CD8-positive, alpha-beta memory T cell (primary cell): ENCODE data around the gene KCNMA1. TPM values are rescaled to one million over a fixed set of nuclear protein-coding genes. Genes with fewer than 3 reads are reported as not detected.

Source experiments
- CTCF ChIA-PET: fragments of 350-600 bp; sonication (Branson Sonifier 250); formaldehyde crosslinking; loops from one replicate; lab custom pipeline; 2021; ENCODE audit warnings: antibody characterized with exemption; lab: Charles Lee
- POLR2A ChIA-PET: fragments of 350-600 bp; sonication (Branson Sonifier 250); formaldehyde crosslinking; loops from one replicate; lab custom pipeline; 2021; ENCODE audit warnings: antibody characterized with exemption; lab: Charles Lee
- DNase-seq, 5 donors: peaks; one replicate each; pipeline versions ENCODE4 v3.0.0 to v3.0.0-alpha.2; 2020 to 2022; ENCODE audit warnings: mixed read lengths in 1 of 5
- H3K27ac ChIP-seq: one replicate; pipeline ENCODE4 v1.7.0; 2013; ENCODE audit warnings: low read depth, mild to moderate bottlenecking, low read length, moderate library complexity
- H3K27me3 ChIP-seq: 2 replicates; pipeline ENCODE4 v1.7.0; 2013; ENCODE audit warnings: low read length, mild to moderate bottlenecking; ENCODE audit not compliant: insufficient read depth, poor library complexity, severe bottlenecking
- H3K36me3 ChIP-seq: 2 replicates; pipeline ENCODE4 v1.7.0; 2013; ENCODE audit warnings: mild to moderate bottlenecking, low read length, moderate library complexity; ENCODE audit not compliant: insufficient read depth
- H3K4me1 ChIP-seq: 2 replicates; pipeline ENCODE4 v1.7.0; 2013; ENCODE audit warnings: mild to moderate bottlenecking, low read length, moderate library complexity; ENCODE audit not compliant: insufficient read depth
- H3K4me3 ChIP-seq: 2 replicates; pipeline ENCODE4 v1.7.0; 2013; ENCODE audit warnings: mild to moderate bottlenecking, low read length
- H3K9me3 ChIP-seq: 2 replicates; pipeline ENCODE4 v1.7.0; 2013; ENCODE audit warnings: mild to moderate bottlenecking, low read length
- H3K27ac Mint-ChIP-seq, 8 donors: one replicate each; pipeline ENCODE4 v1.8.0; 2020 to 2021; ENCODE audit warnings: mixed read lengths in 8 of 8, mild to moderate bottlenecking in 6 of 8, inconsistent platforms in 3 of 8, moderate library complexity in 3 of 8
- H3K27me3 Mint-ChIP-seq, 2 donors: one replicate each; pipeline ENCODE4 v1.8.0; 2020 to 2021; ENCODE audit warnings: mixed read lengths in 2 of 2, mild to moderate bottlenecking in 1 of 2, moderate library complexity in 1 of 2
- H3K36me3 Mint-ChIP-seq, 3 donors: one replicate each; pipeline ENCODE4 v1.8.0; 2020 to 2021; ENCODE audit warnings: mixed read lengths in 3 of 3, inconsistent platforms in 1 of 3, mild to moderate bottlenecking in 1 of 3
- H3K4me1 Mint-ChIP-seq, 3 donors: one replicate each; pipeline ENCODE4 v1.8.0; 2020 to 2021; ENCODE audit warnings: mixed read lengths in 3 of 3, inconsistent platforms in 1 of 3, mild to moderate bottlenecking in 1 of 3
- H3K4me3 Mint-ChIP-seq, 7 donors: one replicate each; pipeline ENCODE4 v1.8.0; 2020 to 2021; ENCODE audit warnings: mixed read lengths in 7 of 7, mild to moderate bottlenecking in 6 of 7, moderate library complexity in 4 of 7, inconsistent platforms in 2 of 7
- H3K9me3 Mint-ChIP-seq, 5 donors: one replicate each; pipeline ENCODE4 v1.8.0; 2020 to 2022; ENCODE audit warnings: mixed read lengths in 5 of 5, mild to moderate bottlenecking in 3 of 5, moderate library complexity in 2 of 5, inconsistent platforms in 1 of 5
- polyA plus RNA-seq: library from polyadenylated mRNA; unstranded; fragments of 300-500 nt; fragmentation: Illumina TruSeq; gene quantifications from one replicate; pipeline ENCODE4 v1.2.3, GENCODE V29; 2021
- total RNA-seq, 2 experiments: library from RNA; stranded (reverse); gene quantifications; one replicate each; pipeline ENCODE4 v1.2.3, GENCODE V29; 2021

KCNMA1 gene
- total and polyA plus RNA-seq, 3 experiments from 2014 or later, result 0.20 to 0.31 TPM; not detected in 1

DNA sequence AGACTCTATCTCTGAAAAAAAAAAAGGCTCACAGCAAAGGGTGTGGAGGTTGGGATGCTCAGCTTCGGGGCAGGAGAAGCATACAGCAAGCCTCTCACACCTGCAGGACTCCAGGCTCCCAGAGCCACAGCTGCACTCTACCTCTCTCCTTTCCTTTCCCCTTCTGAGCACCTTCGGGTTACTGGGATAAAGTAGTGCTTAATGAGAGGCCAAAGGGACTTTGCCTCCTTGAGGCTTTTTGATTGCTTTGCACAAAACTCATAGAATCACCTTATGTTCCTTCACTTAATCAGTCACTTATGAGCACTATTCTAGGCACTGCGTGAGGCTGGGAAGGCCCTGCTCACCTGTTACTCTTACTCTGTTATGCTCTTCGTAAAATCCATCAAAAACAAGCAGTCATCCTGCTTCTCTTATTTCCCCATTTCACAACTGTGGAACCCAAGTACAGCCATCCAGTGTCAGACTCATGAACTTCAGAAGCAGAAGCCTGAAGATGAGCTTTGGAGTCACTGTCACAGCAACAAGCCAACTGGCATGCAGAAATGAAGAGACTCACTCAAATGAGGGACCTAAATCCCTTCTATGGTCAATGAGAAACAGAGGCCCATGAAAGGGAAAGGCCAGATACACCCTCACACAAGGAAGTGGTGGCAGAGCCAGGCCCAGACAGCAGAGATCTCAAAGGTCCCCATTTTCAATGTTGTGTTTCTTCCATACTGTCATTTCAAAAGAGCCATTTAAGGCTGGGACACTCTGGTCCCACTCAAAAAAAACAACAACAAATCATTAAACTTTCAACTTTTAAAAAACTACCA lies 205.4 kb downstream of the KCNMA1 start:
- no peaks in the 10 kb centered on the region for H3K27me3 ChIP-seq
- no peaks in the 10 kb centered on the region for H3K4me1 Mint-ChIP-seq
- DNase-seq, result no peak
- H3K9me3 Mint-ChIP-seq, result no peaks in the 10 kb centered on the region
- no peaks in the 10 kb centered on the region for H3K36me3 ChIP-seq
- POLR2A ChIA-PET, result interaction anchor here (0.7 kb wide), 1 partner anchor 244 kb away, joined by 3 read pairs; no protein-coding TSS in a partner anchor
- peaks cover 5% of the 10 kb centered on the region in 2 donors for H3K27me3 Mint-ChIP-seq
- H3K27ac ChIP-seq, result no peak overlapping the region
- H3K27ac Mint-ChIP-seq, result no peak overlapping the region
- H3K4me3 ChIP-seq, result no peak overlapping the region
- H3K4me3 Mint-ChIP-seq, result no peak overlapping the region
- no peaks in the 10 kb centered on the region for H3K9me3 ChIP-seq
- CTCF ChIA-PET, result no interaction called here
- no peaks in the 10 kb centered on the region for H3K4me1 ChIP-seq
- no peaks in the 10 kb centered on the region for H3K36me3 Mint-ChIP-seq

DNA sequence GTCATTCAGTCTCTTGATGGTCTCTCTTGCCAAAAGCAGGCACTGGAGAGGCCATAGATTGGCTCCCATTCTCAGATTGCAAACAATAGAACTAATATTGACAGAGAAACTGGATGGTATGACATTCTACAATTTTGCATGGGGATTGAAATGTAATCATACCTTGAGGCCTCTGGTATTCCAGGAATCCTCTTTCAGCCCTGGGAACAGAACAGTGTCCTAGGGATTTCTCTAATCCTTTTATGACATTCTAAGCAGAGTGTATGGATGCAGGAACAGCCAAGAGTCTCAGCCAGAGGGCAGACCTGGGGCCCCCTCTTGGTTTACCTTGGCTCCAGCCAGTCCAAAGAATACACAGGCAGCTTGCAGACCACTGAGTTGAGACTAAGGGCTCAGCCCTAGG lies 206.4 kb downstream of the KCNMA1 start:
- no peak overlapping the region for H3K4me3 ChIP-seq
- Mint-ChIP-seq H3K9me3 (no peaks in the 10 kb centered on the region), H3K36me3 (no peaks in the 10 kb centered on the region), H3K4me3 (peak overlapping the region in 1 of 7 donors; percentile 18), H3K27me3 (peaks cover 5% of the 10 kb centered on the region in 2 donors), H3K4me1 (no peaks in the 10 kb centered on the region), H3K27ac (no peak overlapping the region)
- H3K4me1 ChIP-seq, result no peaks in the 10 kb centered on the region
- ChIA-PET POLR2A (interaction anchor here (0.7 kb wide), 1 partner anchor 245 kb away, joined by 3 read pairs; no protein-coding TSS in a partner anchor), CTCF (interaction anchor here (1.2 kb wide), 1 partner anchor 9 kb away, joined by 3 read pairs; no protein-coding TSS in a partner anchor)
- DNase-seq, result no peak
- no peaks in the 10 kb centered on the region for H3K27me3 ChIP-seq
- no peaks in the 10 kb centered on the region for H3K9me3 ChIP-seq
- no peak overlapping the region for H3K27ac ChIP-seq
- no peaks in the 10 kb centered on the region for H3K36me3 ChIP-seq

- POLR2A ChIA-PET, result no interaction called here
Observed at GRCh38 chr10:77430530-77430929, 207.1 kb downstream of the KCNMA1 start.

DNA sequence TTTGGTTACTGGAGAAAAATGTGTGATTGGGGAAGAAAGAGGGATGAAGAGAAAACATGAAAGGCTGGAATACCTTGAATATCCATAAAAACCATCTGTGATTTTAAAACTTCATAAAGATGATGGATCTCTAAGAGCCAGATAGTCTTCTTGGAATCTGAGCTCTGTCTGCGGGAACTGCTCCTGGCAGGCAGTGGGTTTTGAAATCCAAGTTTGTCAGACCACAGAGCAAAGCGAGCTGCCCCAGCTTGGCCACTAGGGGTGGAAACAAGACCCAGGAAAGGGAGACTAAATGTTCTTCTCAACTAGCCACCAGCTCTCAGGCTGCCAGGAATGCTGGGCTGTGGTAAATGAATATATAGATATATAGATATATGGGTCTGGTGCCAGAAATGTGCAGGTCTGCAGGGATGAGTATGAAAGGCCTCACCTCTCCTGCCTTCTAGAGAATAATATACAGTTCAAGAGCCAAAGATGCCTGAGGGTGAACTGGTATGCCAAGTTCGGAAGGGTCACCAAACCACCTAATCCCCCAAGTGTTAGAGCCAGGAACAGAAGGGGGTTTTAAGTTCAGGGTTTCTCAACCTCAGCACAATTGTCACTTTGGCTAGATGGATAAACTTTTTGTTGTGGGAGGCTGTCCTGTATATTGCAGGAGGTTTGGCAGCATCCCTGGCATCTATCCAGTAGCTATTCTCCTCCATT lies 208.8 kb downstream of the KCNMA1 start:
- H3K27ac Mint-ChIP-seq, result no peak overlapping the region
- ChIA-PET CTCF (interaction anchor here (1.3 kb wide), 1 partner anchor 12 kb away, joined by 3 read pairs; no protein-coding TSS in a partner anchor), POLR2A (no interaction called here)
- no peaks in the 10 kb centered on the region for H3K4me1 ChIP-seq
- H3K27me3 Mint-ChIP-seq, result peaks cover 5% of the 10 kb centered on the region in 2 donors
- H3K9me3 Mint-ChIP-seq, result no peaks in the 10 kb centered on the region
- H3K4me3 ChIP-seq, result no peak overlapping the region
- no peak for DNase-seq
- H3K36me3 ChIP-seq, result no peaks in the 10 kb centered on the region
- no peak overlapping the region for H3K4me3 Mint-ChIP-seq
- H3K9me3 ChIP-seq, result no peaks in the 10 kb centered on the region
- no peaks in the 10 kb centered on the region for H3K4me1 Mint-ChIP-seq
- H3K27me3 ChIP-seq, result no peaks in the 10 kb centered on the region
- H3K36me3 Mint-ChIP-seq, result no peaks in the 10 kb centered on the region
- H3K27ac ChIP-seq, result no peak overlapping the region

More at GRCh38 chr10:77430530-77430929, 207.1 kb downstream of the KCNMA1 start:
- H3K36me3 Mint-ChIP-seq, result no peaks in the 10 kb centered on the region
- H3K4me3 Mint-ChIP-seq, result no peak overlapping the region
- Histone ChIP-seq H3K27ac (no peak overlapping the region), H3K36me3 (no peaks in the 10 kb centered on the region), H3K27me3 (no peaks in the 10 kb centered on the region), H3K4me1 (no peaks in the 10 kb centered on the region), H3K9me3 (no peaks in the 10 kb centered on the region), H3K4me3 (no peak overlapping the region)
- H3K9me3 Mint-ChIP-seq, result no peaks in the 10 kb centered on the region
- CTCF ChIA-PET, result interaction anchor here (1.2 kb wide), 1 partner anchor 10 kb away, joined by 3 read pairs; no protein-coding TSS in a partner anchor
- peaks cover 5% of the 10 kb centered on the region in 2 donors for H3K27me3 Mint-ChIP-seq
- H3K4me1 Mint-ChIP-seq, result no peaks in the 10 kb centered on the region
- no peak overlapping the region for H3K27ac Mint-ChIP-seq
- DNase-seq, result no peak

GRCh38 chr10:77424257-77424656 lies 213.4 kb downstream of the KCNMA1 start:
- H3K9me3 Mint-ChIP-seq, result no peaks in the 10 kb centered on the region
- Histone ChIP-seq H3K36me3 (no peaks in the 10 kb centered on the region), H3K4me1 (no peaks in the 10 kb centered on the region), H3K27me3 (no peaks in the 10 kb centered on the region), H3K27ac (no peak overlapping the region), H3K9me3 (no peaks in the 10 kb centered on the region), H3K4me3 (no peak overlapping the region)
- CTCF ChIA-PET, result no interaction called here
- H3K27me3 Mint-ChIP-seq, result peaks cover 2 to 5% of the 10 kb centered on the region in 2 donors
- no peak for DNase-seq
- H3K36me3 Mint-ChIP-seq, result no peaks in the 10 kb centered on the region
- H3K4me1 Mint-ChIP-seq, result no peaks in the 10 kb centered on the region
- POLR2A ChIA-PET, result no interaction called here
- no peak overlapping the region for H3K27ac Mint-ChIP-seq
- H3K4me3 Mint-ChIP-seq, result no peak overlapping the region

GRCh38 chr10:77422491-77423338 lies 214.9 kb downstream of the KCNMA1 start:
- H3K4me1 Mint-ChIP-seq, result no peaks in the 10 kb centered on the region
- POLR2A ChIA-PET, result no interaction called here
- H3K27ac ChIP-seq, result no peak overlapping the region
- H3K27me3 Mint-ChIP-seq, result peaks cover 0 to 3% of the 10 kb centered on the region in 2 donors
- H3K4me3 ChIP-seq, result no peak overlapping the region
- no peak overlapping the region for H3K4me3 Mint-ChIP-seq
- peak overlapping the region in 1 of 8 donors; percentile 31 for H3K27ac Mint-ChIP-seq
- H3K4me1 ChIP-seq, result no peaks in the 10 kb centered on the region
- no peaks in the 10 kb centered on the region for H3K9me3 ChIP-seq
- no peaks in the 10 kb centered on the region for H3K36me3 ChIP-seq
- CTCF ChIA-PET, result no interaction called here
- H3K27me3 ChIP-seq, result no peaks in the 10 kb centered on the region
- H3K36me3 Mint-ChIP-seq, result no peaks in the 10 kb centered on the region
- DNase-seq, result no peak
- H3K9me3 Mint-ChIP-seq, result no peaks in the 10 kb centered on the region

GRCh38 chr10:77421591-77421990 lies 216.0 kb downstream of the KCNMA1 start:
- Mint-ChIP-seq H3K27ac (no peak overlapping the region), H3K9me3 (no peaks in the 10 kb centered on the region), H3K4me1 (no peaks in the 10 kb centered on the region), H3K36me3 (no peaks in the 10 kb centered on the region), H3K27me3 (peaks cover 0 to 3% of the 10 kb centered on the region in 2 donors), H3K4me3 (no peak overlapping the region)
- Histone ChIP-seq H3K27me3 (no peaks in the 10 kb centered on the region), H3K4me1 (no peaks in the 10 kb centered on the region), H3K4me3 (no peak overlapping the region), H3K27ac (no peak overlapping the region), H3K36me3 (no peaks in the 10 kb centered on the region), H3K9me3 (no peaks in the 10 kb centered on the region)
- ChIA-PET CTCF (no interaction called here), POLR2A (no interaction called here)
- DNase-seq, result no peak
